Nephron progenitor cell (in vitro differentiated cells): ENCODE results near the gene CENPC.
A peak's percentile ranks its signal among the peaks of the same experiment; 100 is the strongest.

Source experiments
- DNase-seq: peaks from one replicate; pipeline ENCODE4 v3.0.0; 2021
- H3K27ac Mint-ChIP-seq: 2 replicates; pipeline ENCODE4 v1.8.0; 2021; ENCODE audit warnings: mild to moderate bottlenecking, moderate library complexity, mixed read lengths
- H3K27me3 Mint-ChIP-seq: 2 replicates; pipeline ENCODE4 v1.8.0; 2021; ENCODE audit warnings: mild to moderate bottlenecking, low read depth, mixed read lengths; ENCODE audit not compliant: poor library complexity
- H3K36me3 Mint-ChIP-seq: 2 replicates; pipeline ENCODE4 v1.8.0; 2021; ENCODE audit warnings: low read depth, mixed read lengths
- H3K4me1 Mint-ChIP-seq: 2 replicates; pipeline ENCODE4 v1.8.0; 2021; ENCODE audit warnings: mixed read lengths
- H3K4me3 Mint-ChIP-seq: 2 replicates; pipeline ENCODE4 v1.8.0; 2021; ENCODE audit warnings: mild to moderate bottlenecking, moderate library complexity, mixed read lengths
- H3K9me3 Mint-ChIP-seq: 2 replicates; pipeline ENCODE4 v1.8.0; 2021; ENCODE audit warnings: mild to moderate bottlenecking, moderate library complexity, mixed read lengths
- TF ChIP-seq, protein P1 (sequence below): fragments of 200-600 bp; sonication (generic); IDR thresholded peaks from 2 replicates; pipeline ENCODE4 v1.5.0; 2021; ENCODE audit warnings: antibody characterized with exemption

CENPC gene

DNA sequence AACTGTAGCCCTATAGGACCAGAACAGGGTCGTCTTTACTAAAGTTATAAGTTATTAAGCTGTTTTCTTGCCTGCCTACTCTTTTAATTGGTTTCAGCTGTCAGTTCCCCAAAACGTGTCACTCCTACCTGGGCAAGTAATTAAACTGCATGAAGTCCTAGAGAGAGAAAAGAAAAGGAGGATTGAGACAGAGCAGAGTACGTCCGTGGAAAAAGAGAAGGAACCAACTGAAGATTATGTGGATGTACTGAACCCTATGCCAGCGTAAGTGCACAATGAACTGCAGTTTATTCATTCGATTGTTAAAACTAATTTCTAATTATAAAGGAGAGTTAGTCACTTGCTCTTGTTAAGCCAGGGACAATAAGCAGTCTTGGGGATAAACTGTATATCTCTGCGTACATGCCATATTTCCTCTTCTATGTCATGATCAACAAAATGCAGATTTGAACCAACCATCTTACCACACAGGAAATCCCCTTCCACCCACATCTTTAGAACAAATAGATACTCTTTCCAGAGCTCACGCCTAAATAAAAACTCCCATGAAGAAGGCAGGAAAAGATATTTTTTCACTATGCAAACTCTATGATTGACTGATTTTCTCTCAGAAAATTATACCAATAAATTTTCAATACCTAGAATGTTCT, 36.0 kb upstream of the CENPC start:
- Mint-ChIP-seq H3K27ac (no peak overlapping the region), H3K9me3 (no peaks in the 10 kb centered on the region), H3K4me3 (no peak overlapping the region), H3K27me3 (no peaks in the 10 kb centered on the region), H3K36me3 (no peaks in the 10 kb centered on the region), H3K4me1 (peaks cover 2% of the 10 kb centered on the region)
- TF ChIP-seq, protein P1, sequence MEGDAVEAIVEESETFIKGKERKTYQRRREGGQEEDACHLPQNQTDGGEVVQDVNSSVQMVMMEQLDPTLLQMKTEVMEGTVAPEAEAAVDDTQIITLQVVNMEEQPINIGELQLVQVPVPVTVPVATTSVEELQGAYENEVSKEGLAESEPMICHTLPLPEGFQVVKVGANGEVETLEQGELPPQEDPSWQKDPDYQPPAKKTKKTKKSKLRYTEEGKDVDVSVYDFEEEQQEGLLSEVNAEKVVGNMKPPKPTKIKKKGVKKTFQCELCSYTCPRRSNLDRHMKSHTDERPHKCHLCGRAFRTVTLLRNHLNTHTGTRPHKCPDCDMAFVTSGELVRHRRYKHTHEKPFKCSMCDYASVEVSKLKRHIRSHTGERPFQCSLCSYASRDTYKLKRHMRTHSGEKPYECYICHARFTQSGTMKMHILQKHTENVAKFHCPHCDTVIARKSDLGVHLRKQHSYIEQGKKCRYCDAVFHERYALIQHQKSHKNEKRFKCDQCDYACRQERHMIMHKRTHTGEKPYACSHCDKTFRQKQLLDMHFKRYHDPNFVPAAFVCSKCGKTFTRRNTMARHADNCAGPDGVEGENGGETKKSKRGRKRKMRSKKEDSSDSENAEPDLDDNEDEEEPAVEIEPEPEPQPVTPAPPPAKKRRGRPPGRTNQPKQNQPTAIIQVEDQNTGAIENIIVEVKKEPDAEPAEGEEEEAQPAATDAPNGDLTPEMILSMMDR, result no peak
- no peak for DNase-seq

DNA sequence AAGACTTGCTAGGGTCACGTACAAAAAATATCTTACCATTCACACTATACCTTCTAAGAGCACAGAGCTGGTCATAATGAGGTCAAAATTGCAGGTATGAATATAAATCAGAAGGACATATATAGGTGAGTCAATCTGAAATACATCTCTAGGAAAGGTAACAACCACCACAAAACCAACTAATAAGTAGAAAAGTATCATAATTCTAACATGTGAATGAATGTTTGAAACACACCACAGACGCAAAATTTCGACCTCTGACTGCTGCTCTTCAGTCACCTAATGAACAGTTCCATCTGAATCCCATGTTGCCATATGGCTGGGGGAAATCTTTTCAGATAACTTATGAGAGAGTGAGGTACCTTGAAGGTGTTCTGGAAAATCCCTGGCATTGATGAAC, 35.3 kb upstream of the CENPC start:
- TF ChIP-seq, protein P1, result no peak
- no peaks in the 10 kb centered on the region for H3K9me3 Mint-ChIP-seq
- H3K36me3 Mint-ChIP-seq, result no peaks in the 10 kb centered on the region
- no peaks in the 10 kb centered on the region for H3K27me3 Mint-ChIP-seq
- H3K27ac Mint-ChIP-seq, result no peak overlapping the region
- H3K4me3 Mint-ChIP-seq, result no peak overlapping the region
- H3K4me1 Mint-ChIP-seq, result peaks cover 9% of the 10 kb centered on the region
- no peak for DNase-seq

DNA sequence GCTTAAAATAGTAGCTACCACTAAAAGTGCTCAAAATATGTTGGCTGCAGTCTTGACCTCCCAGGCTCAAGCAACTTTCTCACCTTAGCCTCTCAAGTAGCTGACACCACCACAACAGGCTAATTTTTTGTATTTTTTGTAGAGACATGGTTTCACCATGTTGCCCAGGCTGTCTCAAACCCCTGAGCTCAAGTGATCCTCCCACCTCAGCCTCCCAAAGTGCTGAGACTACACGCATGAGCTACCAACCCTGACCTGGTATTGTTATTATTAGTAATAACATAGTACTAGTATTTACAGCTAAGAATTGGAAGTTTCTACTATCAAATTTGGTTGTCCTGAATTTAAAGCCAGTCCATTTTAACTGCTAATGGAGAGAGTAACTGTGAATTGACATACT, 31.2 kb upstream of the CENPC start:
- TF ChIP-seq, protein P1, result no peak
- Mint-ChIP-seq H3K4me1 (peaks cover 16% of the 10 kb centered on the region), H3K27ac (no peak overlapping the region), H3K27me3 (no peaks in the 10 kb centered on the region), H3K36me3 (no peaks in the 10 kb centered on the region), H3K9me3 (no peaks in the 10 kb centered on the region), H3K4me3 (no peak overlapping the region)
- DNase-seq, result no peak

DNA sequence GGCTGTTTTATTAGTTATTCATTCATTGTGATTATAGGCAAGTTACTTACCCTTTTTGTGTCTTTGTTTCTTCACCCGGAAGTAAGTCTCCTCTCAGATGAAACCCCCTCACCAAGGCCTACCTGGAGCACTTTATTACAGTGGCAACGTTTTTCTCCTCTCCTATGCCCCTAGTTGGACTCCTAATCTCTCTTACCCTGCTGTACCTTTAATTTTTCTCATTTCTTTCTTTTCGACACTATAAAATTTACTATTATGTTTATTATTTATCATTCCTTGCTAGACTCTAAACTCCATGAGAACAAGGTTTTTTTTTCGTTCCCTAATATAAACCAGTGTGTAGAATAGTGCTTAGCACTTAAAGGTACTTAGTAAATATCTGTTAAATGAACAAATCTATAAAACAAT, 30.8 kb upstream of the CENPC start:
- Mint-ChIP-seq H3K9me3 (no peaks in the 10 kb centered on the region), H3K27me3 (no peaks in the 10 kb centered on the region), H3K36me3 (no peaks in the 10 kb centered on the region), H3K27ac (no peak overlapping the region), H3K4me3 (no peak overlapping the region), H3K4me1 (peaks cover 16% of the 10 kb centered on the region)
- DNase-seq, result no peak
- TF ChIP-seq, protein P1, result no peak

DNA sequence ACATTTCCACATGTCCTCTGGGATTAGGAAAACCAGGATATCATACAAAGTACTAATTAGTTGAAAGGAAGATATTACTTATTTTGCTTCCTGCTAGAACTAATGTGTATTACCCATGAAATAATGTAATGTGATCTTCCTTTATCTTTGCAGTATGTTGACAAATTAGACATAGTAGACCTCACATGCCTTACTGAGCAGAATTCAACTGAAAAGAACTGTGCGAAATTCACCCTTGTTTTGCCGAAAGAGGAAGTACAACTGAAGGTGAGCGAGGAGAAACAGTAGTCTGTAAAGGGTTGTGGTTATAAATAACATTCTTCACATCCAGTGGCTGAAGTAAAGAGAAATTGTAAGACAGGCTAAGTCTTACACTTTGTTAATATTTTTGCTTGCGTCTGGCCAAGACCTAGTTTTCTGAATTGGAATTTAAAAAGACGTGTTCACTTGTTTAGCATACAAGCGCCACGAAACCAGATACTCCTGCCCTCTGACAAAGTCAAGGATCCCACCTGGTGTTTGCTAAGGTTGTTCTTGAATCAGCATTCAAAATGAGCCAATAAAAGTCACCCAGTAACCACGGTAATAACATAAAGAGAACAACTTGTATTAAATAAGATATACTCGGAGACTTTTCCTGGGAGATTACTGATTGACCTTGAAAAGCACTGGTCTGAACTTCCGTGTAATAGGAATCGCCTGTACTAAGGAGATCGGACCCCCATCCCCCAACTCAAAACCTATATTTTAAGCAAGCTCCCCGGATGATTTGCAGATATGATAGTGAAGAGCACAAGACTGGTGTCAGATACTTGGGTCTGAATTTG, 30.1 kb upstream of the CENPC start:
- TF ChIP-seq, protein P1, result no peak
- peak overlapping the region; percentile 43 for H3K27ac Mint-ChIP-seq
- H3K9me3 Mint-ChIP-seq, result no peaks in the 10 kb centered on the region
- H3K27me3 Mint-ChIP-seq, result peaks cover 1% of the 10 kb centered on the region
- DNase-seq, result no peak
- H3K36me3 Mint-ChIP-seq, result no peaks in the 10 kb centered on the region
- no peak overlapping the region for H3K4me3 Mint-ChIP-seq
- H3K4me1 Mint-ChIP-seq, result peaks cover 16% of the 10 kb centered on the region

DNA sequence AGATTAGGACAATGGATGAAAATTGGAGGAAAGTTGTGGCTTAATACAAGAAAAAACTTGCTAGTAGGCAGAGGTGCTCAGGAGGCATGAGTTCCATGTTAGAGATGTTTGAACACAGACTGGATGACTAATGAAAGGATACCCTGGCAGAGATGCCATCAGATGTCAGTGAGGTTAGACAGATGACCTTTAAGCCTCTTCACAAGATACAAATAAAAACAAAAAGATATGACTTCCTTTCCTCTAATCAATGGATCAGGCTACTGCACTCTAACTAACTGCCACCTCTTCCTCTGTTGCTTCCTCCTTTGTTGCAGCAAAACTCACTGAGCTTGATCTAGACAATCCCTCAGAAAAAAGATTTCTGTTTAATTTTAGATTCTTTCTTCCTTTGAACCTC, 27.9 kb upstream of the CENPC start:
- no peak overlapping the region for H3K4me3 Mint-ChIP-seq
- peaks cover 3% of the 10 kb centered on the region for H3K27me3 Mint-ChIP-seq
- TF ChIP-seq, protein P1, result no peak
- DNase-seq, result no peak
- H3K9me3 Mint-ChIP-seq, result no peaks in the 10 kb centered on the region
- no peaks in the 10 kb centered on the region for H3K36me3 Mint-ChIP-seq
- peaks cover 16% of the 10 kb centered on the region for H3K4me1 Mint-ChIP-seq
- no peak overlapping the region for H3K27ac Mint-ChIP-seq
